Inflammatory macrophage treated with lipopolysaccharide for 4 hours (primary cell): ENCODE results near the gene RPL11.
A peak's percentile ranks its signal among the peaks of the same experiment; 100 is the strongest.
"Not testable (repeated sequence)": the region's sequence is repeated elsewhere in the genome, so short reads cannot be mapped to it uniquely, and the experiment has no call there.

Experiments used
- DNase-seq: peaks from one replicate; pipeline ENCODE4 v3.0.0-alpha.2; 2020

RPL11 gene

GRCh38 chr1:23691499-23692307 is at the start of gene RPL11:
Gene RPL11, plus strand, starts transcription at chr1:23691806. Its CDS starts 18 bp downstream, at chr1:23691824.
- DNase-seq: peak; percentile 97

GRCh38 chr1:23643736-23644554 is 47.7 kb upstream of the RPL11 start:
- no peak for DNase-seq

GRCh38 chr1:23644555-23644866 is 47.1 kb upstream of the RPL11 start:
- no peak for DNase-seq

- no peak for DNase-seq
Measured at GRCh38 chr1:23645338-23645737, 46.3 kb upstream of the RPL11 start.

- DNase-seq: no peak
Measured at GRCh38 chr1:23646091-23646490, 45.5 kb upstream of the RPL11 start.

GRCh38 chr1:23646541-23646940 is 45.1 kb upstream of the RPL11 start:
- no peak for DNase-seq

GRCh38 chr1:23648576-23648975 is 43.0 kb upstream of the RPL11 start:
- DNase-seq: no peak

- DNase-seq: not testable (repeated sequence)
Measured at GRCh38 chr1:23649157-23649556, 42.4 kb upstream of the RPL11 start.

GRCh38 chr1:23650344-23650990 is 41.1 kb upstream of the RPL11 start:
- no peak for DNase-seq

- no peak for DNase-seq
Measured at GRCh38 chr1:23651069-23651808, 40.4 kb upstream of the RPL11 start.

GRCh38 chr1:23657659-23658275 is 33.8 kb upstream of the RPL11 start:
- peak; percentile 45 for DNase-seq

GRCh38 chr1:23660671-23661070 is 30.9 kb upstream of the RPL11 start:
- DNase-seq: no peak

- no peak for DNase-seq
Measured at GRCh38 chr1:23661887-23662286, 29.7 kb upstream of the RPL11 start.

- peak; percentile 27 for DNase-seq
Measured at GRCh38 chr1:23664837-23665795, 26.5 kb upstream of the RPL11 start.

GRCh38 chr1:23667411-23667810 is 24.2 kb upstream of the RPL11 start:
- DNase-seq: no peak

GRCh38 chr1:23670709-23671108 is 20.9 kb upstream of the RPL11 start:
- no peak for DNase-seq

- DNase-seq: peak; percentile 3
Measured at GRCh38 chr1:23673086-23673813, 18.4 kb upstream of the RPL11 start.

GRCh38 chr1:23679815-23680214 is 11.8 kb upstream of the RPL11 start:
- no peak for DNase-seq

GRCh38 chr1:23682946-23683345 is 8.7 kb upstream of the RPL11 start:
- DNase-seq: no peak

- DNase-seq: no peak
Measured at GRCh38 chr1:23684415-23684814, 7.2 kb upstream of the RPL11 start.

- DNase-seq: not testable (repeated sequence)
Measured at GRCh38 chr1:23685197-23685596, 6.4 kb upstream of the RPL11 start.
